Activated naive CD8-positive, alpha-beta T cell treated with anti-CD3 and anti-CD28 coated beads, Interleukin-2, amount 50 U/mL, for 24 hours (primary cell): ENCODE results near the gene ZNRD2.

ENCODE experiments used
- ATAC-seq: fragments of 150-1000 bp; cut with Tn5 transposase; one replicate; pipeline ENCODE4 v1.10.0; 2021
- DNase-seq: peaks from one replicate; pipeline ENCODE4 v3.0.0; 2021
- H3K27ac Mint-ChIP-seq: one replicate; pipeline ENCODE4 v1.8.0; 2021; ENCODE audit warnings: mild to moderate bottlenecking, mixed read lengths
- H3K27me3 Mint-ChIP-seq: one replicate; pipeline ENCODE4 v1.8.0; 2021; ENCODE audit warnings: mixed read lengths
- H3K36me3 Mint-ChIP-seq: one replicate; pipeline ENCODE4 v1.8.0; 2021; ENCODE audit warnings: low read depth, mixed read lengths
- H3K4me1 Mint-ChIP-seq: one replicate; pipeline ENCODE4 v1.8.0; 2021; ENCODE audit warnings: mixed read lengths
- H3K4me3 Mint-ChIP-seq: one replicate; pipeline ENCODE4 v1.8.0; 2021; ENCODE audit warnings: mild to moderate bottlenecking, moderate library complexity, mixed read lengths
- H3K9me3 Mint-ChIP-seq: one replicate; pipeline ENCODE4 v1.8.0; 2021; ENCODE audit warnings: mixed read lengths

The ZNRD2 gene

DNA sequence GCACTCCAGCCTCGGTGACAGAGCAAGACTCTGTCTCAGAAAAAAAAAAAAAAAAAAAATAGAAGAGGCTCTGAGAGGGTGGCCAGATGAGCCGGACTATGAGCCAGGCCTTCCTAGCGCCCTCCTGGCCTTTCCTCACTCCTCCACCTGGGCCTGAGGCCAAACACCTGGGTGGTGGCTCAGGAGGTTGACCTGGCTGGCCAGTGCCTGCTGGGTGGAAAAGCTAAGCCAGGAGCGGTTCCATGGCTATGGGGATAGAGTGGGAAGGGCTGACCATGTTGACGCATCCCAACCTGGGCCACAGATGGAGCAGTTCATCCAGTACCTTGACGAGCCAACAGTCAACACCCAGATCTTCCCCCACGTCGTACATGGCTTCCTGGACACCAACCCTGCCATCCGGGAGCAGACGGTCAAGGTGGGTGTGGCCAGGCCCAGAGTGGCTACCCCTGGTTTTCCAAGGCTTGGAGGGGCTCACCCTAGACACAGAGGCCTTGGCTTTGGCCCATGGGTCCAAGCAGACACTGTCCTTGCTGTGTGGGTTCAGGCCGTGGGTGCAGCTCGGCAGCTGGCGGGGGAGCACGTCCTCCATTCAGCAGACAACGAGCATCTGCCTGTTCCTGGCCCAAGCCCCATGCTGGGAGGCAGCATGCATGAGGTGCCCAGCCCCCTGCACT is 37.8 kb upstream of the ZNRD2 start:
- H3K4me1 Mint-ChIP-seq: peaks cover 11% of the 10 kb centered on the region
- no peak overlapping the region for H3K27ac Mint-ChIP-seq
- H3K36me3 Mint-ChIP-seq: peaks cover 30% of the 10 kb centered on the region
- no peaks in the 10 kb centered on the region for H3K27me3 Mint-ChIP-seq
- DNase-seq (no peak), ATAC-seq (no peak)
- H3K9me3 Mint-ChIP-seq: no peaks in the 10 kb centered on the region
- no peak overlapping the region for H3K4me3 Mint-ChIP-seq

DNA sequence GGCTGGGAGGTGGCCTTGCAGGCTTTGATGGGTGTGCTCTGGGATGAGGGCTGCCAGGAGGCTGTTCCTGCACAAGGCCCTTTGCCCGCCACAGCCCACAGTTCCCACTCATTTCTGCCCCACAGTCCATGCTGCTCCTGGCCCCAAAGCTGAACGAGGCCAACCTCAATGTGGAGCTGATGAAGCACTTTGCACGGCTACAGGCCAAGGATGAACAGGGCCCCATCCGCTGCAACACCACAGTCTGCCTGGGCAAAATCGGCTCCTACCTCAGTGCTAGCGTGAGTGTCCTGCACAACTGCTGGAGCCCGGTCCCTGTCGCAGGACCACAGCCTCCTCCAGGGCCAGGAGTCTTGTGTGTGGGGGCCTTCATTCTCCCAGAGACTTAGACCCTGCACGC is 35.2 kb upstream of the ZNRD2 start:
- H3K4me1 Mint-ChIP-seq: peaks cover under 1% of the 10 kb centered on the region
- peaks cover 25% of the 10 kb centered on the region for H3K36me3 Mint-ChIP-seq
- no peaks in the 10 kb centered on the region for H3K9me3 Mint-ChIP-seq
- no peak for DNase-seq
- no peaks in the 10 kb centered on the region for H3K27me3 Mint-ChIP-seq
- no peak overlapping the region for H3K27ac Mint-ChIP-seq
- H3K4me3 Mint-ChIP-seq: no peak overlapping the region
- no peak for ATAC-seq

- no peak overlapping the region for H3K4me3 Mint-ChIP-seq
- H3K36me3 Mint-ChIP-seq: peaks cover 13% of the 10 kb centered on the region
- H3K9me3 Mint-ChIP-seq: no peaks in the 10 kb centered on the region
- H3K27me3 Mint-ChIP-seq: no peaks in the 10 kb centered on the region
- no peak overlapping the region for H3K27ac Mint-ChIP-seq
- no peak for ATAC-seq
- DNase-seq: no peak
- peaks cover 12% of the 10 kb centered on the region for H3K4me1 Mint-ChIP-seq
These were observed 33.6 kb upstream of the ZNRD2 start for GRCh38 chr11:65536412-65537295.

DNA sequence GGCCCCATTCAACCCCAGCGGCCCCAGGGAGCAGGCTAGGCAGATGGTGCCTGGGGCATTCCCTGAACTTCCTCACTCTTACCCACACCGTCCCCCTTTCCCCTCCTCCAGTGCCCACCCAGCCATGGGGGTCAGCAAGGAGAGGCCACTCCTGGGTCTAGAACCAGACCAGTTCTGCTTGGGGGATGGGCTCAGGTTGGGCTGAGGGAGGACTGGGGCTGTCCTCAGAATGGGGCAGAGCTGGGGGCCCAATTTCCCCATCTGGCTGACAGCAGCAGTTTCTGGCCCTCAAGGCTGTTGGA is 33.0 kb upstream of the ZNRD2 start:
- peaks cover 10% of the 10 kb centered on the region for H3K36me3 Mint-ChIP-seq
- no peak overlapping the region for H3K27ac Mint-ChIP-seq
- peaks cover 16% of the 10 kb centered on the region for H3K4me1 Mint-ChIP-seq
- DNase-seq (no peak), ATAC-seq (no peak)
- H3K27me3 Mint-ChIP-seq: no peaks in the 10 kb centered on the region
- no peak overlapping the region for H3K4me3 Mint-ChIP-seq
- no peaks in the 10 kb centered on the region for H3K9me3 Mint-ChIP-seq

DNA sequence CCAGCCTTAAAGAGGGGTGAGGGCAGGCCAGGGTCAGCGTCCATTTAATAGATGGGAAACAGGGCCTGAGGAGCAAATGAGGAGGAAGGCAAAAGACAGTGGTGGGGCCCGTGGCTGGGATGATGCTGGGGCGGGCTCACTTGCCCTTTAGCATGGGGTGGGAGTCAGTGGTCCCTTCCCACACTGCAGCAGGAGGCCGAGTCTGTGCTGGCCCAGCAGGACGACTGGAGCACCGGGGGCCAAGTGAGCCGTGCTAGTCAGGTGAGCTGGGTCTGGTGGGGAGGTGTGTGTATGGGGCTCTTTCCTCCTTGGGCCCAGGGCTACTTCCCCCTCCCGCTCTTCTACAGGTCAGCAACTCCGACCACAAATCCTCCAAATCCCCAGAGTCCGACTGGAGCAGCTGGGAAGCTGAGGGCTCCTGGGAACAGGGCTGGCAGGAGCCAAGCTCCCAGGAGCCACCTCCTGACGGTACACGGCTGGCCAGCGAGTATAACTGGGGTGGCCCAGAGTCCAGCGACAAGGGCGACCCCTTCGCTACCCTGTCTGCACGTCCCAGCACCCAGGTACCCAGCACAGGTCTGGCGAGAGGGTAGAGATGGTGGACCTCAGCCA is 32.6 kb upstream of the ZNRD2 start:
- DNase-seq (no peak), ATAC-seq (no peak)
- Mint-ChIP-seq H3K27ac (no peak overlapping the region), H3K36me3 (peaks cover 11% of the 10 kb centered on the region), H3K4me3 (no peak overlapping the region), H3K9me3 (no peaks in the 10 kb centered on the region), H3K27me3 (no peaks in the 10 kb centered on the region), H3K4me1 (peaks cover 16% of the 10 kb centered on the region)

GRCh38 chr11:65538232-65538914 is 31.9 kb upstream of the ZNRD2 start:
- H3K27me3 Mint-ChIP-seq: no peaks in the 10 kb centered on the region
- H3K36me3 Mint-ChIP-seq: peaks cover 10% of the 10 kb centered on the region
- no peak overlapping the region for H3K4me3 Mint-ChIP-seq
- ATAC-seq (no peak), DNase-seq (no peak)
- peaks cover 16% of the 10 kb centered on the region for H3K4me1 Mint-ChIP-seq
- H3K27ac Mint-ChIP-seq: no peak overlapping the region
- no peaks in the 10 kb centered on the region for H3K9me3 Mint-ChIP-seq

- ATAC-seq: no peak
These were observed 31.1 kb upstream of the ZNRD2 start for GRCh38 chr11:65538915-65539743.

DNA sequence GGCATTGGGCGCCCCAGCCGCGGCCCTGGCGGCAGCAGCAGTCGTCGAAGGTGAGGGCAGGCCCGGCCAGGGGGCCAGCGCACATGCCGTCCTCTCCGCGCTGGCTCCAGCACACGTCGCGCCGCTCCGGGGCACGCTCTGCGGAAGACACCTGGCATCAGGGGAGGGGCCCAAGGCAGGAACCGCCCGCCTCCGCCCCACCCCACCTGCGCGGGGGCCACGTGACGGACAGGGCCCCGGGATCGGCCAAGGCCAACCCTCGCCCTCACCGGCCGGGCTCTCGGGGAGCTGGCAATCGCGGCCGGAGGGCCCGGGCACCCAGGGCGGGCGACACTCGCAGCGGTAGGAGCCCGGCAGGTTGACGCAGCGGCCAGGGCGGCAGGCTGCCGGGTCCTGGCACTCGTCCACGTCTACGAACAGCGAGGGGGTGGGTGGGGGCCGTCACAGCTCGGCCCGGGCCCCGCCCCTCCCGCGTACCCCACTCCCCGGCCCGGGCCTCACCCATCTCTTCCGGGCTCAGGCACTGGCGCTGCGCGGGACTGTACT is 30.5 kb upstream of the ZNRD2 start:
- no peaks in the 10 kb centered on the region for H3K9me3 Mint-ChIP-seq
- DNase-seq (no peak), ATAC-seq (peak; percentile 74)
- peaks cover 18% of the 10 kb centered on the region for H3K4me1 Mint-ChIP-seq
- no peaks in the 10 kb centered on the region for H3K27me3 Mint-ChIP-seq
- peak overlapping the region; percentile 78 for H3K4me3 Mint-ChIP-seq
- peaks cover 5% of the 10 kb centered on the region for H3K36me3 Mint-ChIP-seq
- H3K27ac Mint-ChIP-seq: peak overlapping the region; percentile 74

More at GRCh38 chr11:65538915-65539743, 31.1 kb upstream of the ZNRD2 start:
- Mint-ChIP-seq H3K4me1 (peaks cover 16% of the 10 kb centered on the region), H3K4me3 (no peak overlapping the region), H3K9me3 (no peaks in the 10 kb centered on the region), H3K27ac (no peak overlapping the region), H3K36me3 (peaks cover 10% of the 10 kb centered on the region), H3K27me3 (no peaks in the 10 kb centered on the region)
- no peak for DNase-seq

GRCh38 chr11:65540290-65541092 is 29.8 kb upstream of the ZNRD2 start:
- Mint-ChIP-seq H3K36me3 (peaks cover 5% of the 10 kb centered on the region), H3K4me3 (peak overlapping the region; percentile 78), H3K27ac (peak overlapping the region; percentile 74), H3K9me3 (no peaks in the 10 kb centered on the region), H3K27me3 (no peaks in the 10 kb centered on the region), H3K4me1 (peaks cover 24% of the 10 kb centered on the region)
- DNase-seq (peak; percentile 96), ATAC-seq (peak; percentile 87)

DNA sequence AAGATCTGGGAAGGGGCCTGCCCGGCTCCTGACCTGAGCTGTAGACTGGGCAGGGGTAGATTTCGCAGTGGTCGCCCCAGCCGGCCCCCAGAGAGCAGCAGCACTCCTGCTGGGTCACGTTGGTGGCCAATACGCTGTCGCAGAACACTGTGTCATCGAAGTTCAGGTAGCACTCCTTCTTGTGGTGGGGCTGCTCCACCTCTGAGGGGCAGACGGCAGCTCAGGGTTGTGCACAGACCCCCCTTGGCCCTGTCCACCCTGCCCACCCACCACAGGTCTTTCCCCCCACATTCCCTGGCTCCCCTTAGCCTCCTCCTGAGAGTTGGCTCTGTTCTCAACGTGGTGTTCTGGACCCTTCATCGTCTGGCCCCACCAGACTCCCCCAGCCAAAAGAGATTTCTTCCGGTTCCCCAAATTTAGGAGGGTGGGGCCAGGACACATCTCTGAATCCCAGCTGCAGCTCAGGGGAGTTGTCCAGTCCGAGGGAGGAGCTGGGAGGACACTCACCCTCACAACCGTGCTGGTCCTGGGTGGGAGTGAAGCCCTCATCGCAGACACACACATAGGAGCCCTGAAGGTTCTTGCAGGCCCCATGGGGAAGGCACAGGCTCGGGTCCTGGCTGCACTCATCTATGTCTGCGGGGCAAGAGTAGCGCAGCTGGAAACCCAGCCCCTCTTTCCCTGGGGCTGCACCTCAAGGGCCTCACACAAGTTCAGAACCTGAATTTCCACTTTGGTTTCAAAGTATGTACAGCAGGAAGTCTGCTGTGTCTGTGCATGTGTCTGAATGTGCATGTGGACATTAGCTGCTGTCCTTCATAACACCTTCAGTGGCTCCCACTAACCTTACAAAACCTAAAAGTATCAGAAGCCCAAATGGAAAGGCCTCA is 28.9 kb upstream of the ZNRD2 start:
- Mint-ChIP-seq H3K27me3 (no peaks in the 10 kb centered on the region), H3K36me3 (peaks cover 4% of the 10 kb centered on the region), H3K9me3 (no peaks in the 10 kb centered on the region), H3K27ac (peak overlapping the region; percentile 74), H3K4me3 (peak overlapping the region; percentile 78), H3K4me1 (peaks cover 30% of the 10 kb centered on the region)
- no peak for DNase-seq
- no peak for ATAC-seq

DNA sequence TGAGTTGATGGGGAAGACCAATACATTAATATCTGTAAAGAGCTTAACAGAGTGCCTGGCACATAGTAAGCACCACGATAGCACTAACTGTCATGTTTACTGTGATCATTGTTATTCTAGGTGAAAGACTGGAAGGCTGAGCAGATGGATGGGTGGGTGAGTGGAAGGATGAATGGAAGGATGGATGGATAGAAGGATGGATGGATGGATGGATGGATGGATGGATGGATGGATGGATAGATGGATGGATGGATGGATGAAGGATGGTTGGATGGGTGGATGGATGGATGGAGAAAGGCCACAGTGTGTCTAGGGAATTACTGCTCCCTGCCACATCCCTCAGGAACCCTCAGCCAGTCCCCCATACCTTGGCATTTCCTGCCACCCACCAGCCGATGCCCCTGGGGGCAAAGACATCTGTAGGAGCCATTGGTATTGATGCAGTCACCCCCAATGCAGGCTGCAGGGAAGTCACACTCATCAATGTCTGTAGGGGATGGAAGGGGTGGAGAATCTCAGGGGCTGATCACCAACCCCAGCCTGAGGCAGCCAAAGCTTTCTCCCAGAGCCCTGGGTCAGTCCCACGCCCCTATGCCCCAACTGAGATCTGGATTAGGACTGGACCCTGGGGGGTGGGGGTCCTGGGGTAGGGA is 27.4 kb upstream of the ZNRD2 start:
- no peaks in the 10 kb centered on the region for H3K27me3 Mint-ChIP-seq
- H3K4me1 Mint-ChIP-seq: peaks cover 38% of the 10 kb centered on the region
- H3K36me3 Mint-ChIP-seq: peaks cover 2% of the 10 kb centered on the region
- H3K4me3 Mint-ChIP-seq: no peak overlapping the region
- no peak for DNase-seq
- no peak for ATAC-seq
- H3K27ac Mint-ChIP-seq: no peak overlapping the region
- H3K9me3 Mint-ChIP-seq: no peaks in the 10 kb centered on the region

GRCh38 chr11:65545853-65546216 is 24.4 kb upstream of the ZNRD2 start:
- Mint-ChIP-seq H3K4me3 (peak overlapping the region; percentile 61), H3K36me3 (peaks cover 6% of the 10 kb centered on the region), H3K27me3 (no peaks in the 10 kb centered on the region), H3K4me1 (peaks cover 48% of the 10 kb centered on the region), H3K9me3 (no peaks in the 10 kb centered on the region), H3K27ac (peak overlapping the region; percentile 46)
- DNase-seq (no peak), ATAC-seq (no peak)
